CD14-positive monocyte (primary cell): ENCODE data around the gene PSTPIP2. TPM values are rescaled to one million over a fixed set of nuclear protein-coding genes. Genes with fewer than 3 reads are reported as not detected.

Source experiments
- DNase-seq, 3 donors: peaks; one replicate each; pipeline ENCODE4 v3.0.0-alpha.2; 2011 to 2022
- H2AFZ ChIP-seq: 2 replicates; pipeline ENCODE4 v1.6.0; 2012; ENCODE audit warnings: mild to moderate bottlenecking, low read depth, low read length, inconsistent platforms; ENCODE audit not compliant: insufficient read depth, poor library complexity, severe bottlenecking
- H3K27ac ChIP-seq, 2 donors: 1 replicate in 1 of 2; 2 replicates in 1 of 2; pipeline ENCODE4 v1.5.1; 2012 to 2013; ENCODE audit warnings: low read length in 2 of 2, control low read depth in 1 of 2, inconsistent platforms in 1 of 2, low read depth in 1 of 2, mild to moderate bottlenecking in 1 of 2
- H3K27me3 ChIP-seq, 2 donors: one replicate each; pipeline versions ENCODE4 v1.6.0 to v1.6.1; 2011 to 2013; ENCODE audit warnings: low read length in 2 of 2; ENCODE audit not compliant: control insufficient read depth in 2 of 2, insufficient read depth in 2 of 2
- H3K36me3 ChIP-seq, 2 donors: replicated peaks in 1 of 2; 1 replicate in 1 of 2; 2 replicates in 1 of 2; pipeline versions ENCODE4 v1.5.1 to v1.6.1; 2012 to 2013; ENCODE audit warnings: low read length in 2 of 2, control low read depth in 1 of 2, inconsistent platforms in 1 of 2, mild to moderate bottlenecking in 1 of 2; ENCODE audit not compliant: insufficient read depth in 2 of 2, control insufficient read depth in 1 of 2
- H3K4me1 ChIP-seq, 2 donors: 1 replicate in 1 of 2; 2 replicates in 1 of 2; pipeline versions ENCODE4 v1.5.1 to v1.6.1; 2012 to 2013; ENCODE audit warnings: low read length in 2 of 2, control low read depth in 1 of 2, inconsistent platforms in 1 of 2, mild to moderate bottlenecking in 1 of 2, moderate library complexity in 1 of 2; ENCODE audit not compliant: insufficient read depth in 2 of 2, control insufficient read depth in 1 of 2
- H3K4me2 ChIP-seq: replicated peaks from 2 replicates; pipeline ENCODE3; 2012; ENCODE audit warnings: low read length, moderate library complexity, mild to moderate bottlenecking; ENCODE audit not compliant: poor library complexity, severe bottlenecking; ENCODE audit errors: extremely low read depth
- H3K4me3 ChIP-seq, 3 experiments: fragments of 200-600 bp in 1 of 3; sonication (generic) in 1 of 3; replicated peaks in 1 of 3; 1 replicate in 2 of 3; 2 replicates in 1 of 3; pipeline ENCODE4 v1.5.1; 2011 to 2013; ENCODE audit warnings: low read length in 3 of 3, mild to moderate bottlenecking in 3 of 3, control low read depth in 2 of 3, low read depth in 2 of 3, inconsistent platforms in 1 of 3, moderate library complexity in 1 of 3
- H3K79me2 ChIP-seq: 2 replicates; pipeline ENCODE4 v1.6.0; 2012; ENCODE audit warnings: mild to moderate bottlenecking, control low read depth, inconsistent platforms, low read length, moderate library complexity; ENCODE audit not compliant: insufficient read depth
- H3K9ac ChIP-seq: 2 replicates; pipeline ENCODE4 v1.6.0; 2017; ENCODE audit warnings: low read length, mild to moderate bottlenecking; ENCODE audit not compliant: insufficient read depth, poor library complexity, severe bottlenecking
- H3K9me3 ChIP-seq, 2 donors: replicated peaks in 1 of 2; 1 replicate in 1 of 2; 2 replicates in 1 of 2; pipeline versions ENCODE4 v1.5.1 to v1.6.1; 2012 to 2013; ENCODE audit warnings: low read length in 2 of 2, control low read depth in 1 of 2; ENCODE audit not compliant: control insufficient read depth in 1 of 2, insufficient read depth in 1 of 2
- H4K20me1 ChIP-seq: 2 replicates; pipeline ENCODE4 v1.6.0; 2012; ENCODE audit warnings: mild to moderate bottlenecking, low read length, control low read depth, moderate library complexity; ENCODE audit not compliant: insufficient read depth
- H3K27ac Mint-ChIP-seq, 7 donors: one replicate each; pipeline ENCODE4 v1.8.0; 2020; ENCODE audit warnings: mild to moderate bottlenecking in 7 of 7, mixed read lengths in 7 of 7, moderate library complexity in 6 of 7, inconsistent platforms in 2 of 7
- H3K27me3 Mint-ChIP-seq, 3 donors: one replicate each; pipeline ENCODE4 v1.8.0; 2021 to 2022; ENCODE audit warnings: low read depth in 3 of 3, mild to moderate bottlenecking in 3 of 3, mixed read lengths in 3 of 3, moderate library complexity in 3 of 3, inconsistent platforms in 1 of 3
- H3K36me3 Mint-ChIP-seq, 2 donors: one replicate each; pipeline ENCODE4 v1.8.0; 2020; ENCODE audit warnings: mixed read lengths in 2 of 2, inconsistent platforms in 1 of 2, mild to moderate bottlenecking in 1 of 2
- H3K4me1 Mint-ChIP-seq: one replicate; pipeline ENCODE4 v1.8.0; 2020; ENCODE audit warnings: mild to moderate bottlenecking, mixed read lengths
- H3K4me3 Mint-ChIP-seq, 2 donors: one replicate each; pipeline ENCODE4 v1.8.0; 2020; ENCODE audit warnings: mild to moderate bottlenecking in 2 of 2, mixed read lengths in 2 of 2, moderate library complexity in 1 of 2
- H3K9me3 Mint-ChIP-seq, 7 donors: one replicate each; pipeline ENCODE4 v1.8.0; 2020 to 2022; ENCODE audit warnings: mixed read lengths in 7 of 7, mild to moderate bottlenecking in 6 of 7, moderate library complexity in 6 of 7, inconsistent platforms in 2 of 7
- CTCF ChIP-seq: fragments of 200-600 bp; IDR thresholded peaks from one replicate; pipeline ENCODE4 v1.8.0; 2022; ENCODE audit warnings: antibody characterized with exemption, mild to moderate bottlenecking
- WGBS: methylation state at CpG from one replicate; pipeline ENCODE4 v1.1.5; 2013; ENCODE audit warnings: missing lambda C conversion rate; ENCODE audit not compliant: insufficient coverage; 5-methylcytosine and 5-hydroxymethylcytosine counted together
- intact Hi-C, 2 donors: fragments of 100-400 bp; cut with micrococcal nuclease; formaldehyde crosslinking; loops; one replicate each; pipeline versions ENCODE4 v1.15.0 to v1.15.1; 2023
- polyA plus RNA-seq, 3 donors: library from polyadenylated mRNA; depleted of rRNA in 1 of 3; unstranded in 2 of 3; stranded (reverse) in 1 of 3; fragments of 300-500 nt in 2 of 3; fragments of >200 nt in 1 of 3; fragmentation: Illumina TruSeq in 2 of 3; gene quantifications; 1 replicate in 2 of 3; 2 replicates in 1 of 3; pipeline ENCODE4 v1.2.3, GENCODE V29; 2012 to 2021

The PSTPIP2 gene
- polyA plus RNA-seq, 3 donors, result 35.0 to 64.1 (median 42.3) TPM

GRCh38 chr18:46042571-46043123 lies 29.4 kb downstream of the PSTPIP2 start:
- H3K27me3 ChIP-seq, result no peaks in the 10 kb centered on the region
- H3K4me1 ChIP-seq, result peaks cover 22 to 28% of the 10 kb centered on the region in 2 donors
- no peak overlapping the region for H3K4me2 ChIP-seq
- H3K36me3 ChIP-seq, result peaks cover 23 to 40% of the 10 kb centered on the region in 2 donors
- intact Hi-C loops, result no loop called here
- peaks cover 40% of the 10 kb centered on the region for H3K4me1 Mint-ChIP-seq
- 42% methylated on average over 2 of the region's 3 CpGs for WGBS
- H3K27ac ChIP-seq, result peak overlapping the region in 1 of 2 donors; percentile 25
- H3K4me3 Mint-ChIP-seq, result no peak overlapping the region
- H3K9me3 ChIP-seq, result no peaks in the 10 kb centered on the region
- peaks cover 55% of the 10 kb centered on the region for H3K79me2 ChIP-seq
- H3K9me3 Mint-ChIP-seq, result peaks cover 0 to 3% (median 0%) of the 10 kb centered on the region in 7 donors
- no peak overlapping the region for H3K4me3 ChIP-seq
- peaks cover 76% of the 10 kb centered on the region for H4K20me1 ChIP-seq
- peak in 1 of 3 donors; percentile 57 for DNase-seq
- H3K9ac ChIP-seq, result peak overlapping the region; percentile 19
- peak overlapping the region in 3 of 7 donors; percentile 1 to 47 (median 42) for H3K27ac Mint-ChIP-seq
- peaks cover 47 to 53% of the 10 kb centered on the region in 2 donors for H3K36me3 Mint-ChIP-seq
- no peak for TF ChIP-seq CTCF
- no peak overlapping the region for H2AFZ ChIP-seq
- peaks cover 0 to 5% (median 0%) of the 10 kb centered on the region in 3 donors for H3K27me3 Mint-ChIP-seq

- no peak overlapping the region for H2AFZ ChIP-seq
Measured at GRCh38 chr18:46040747-46041104, 31.3 kb downstream of the PSTPIP2 start.

More at GRCh38 chr18:46040747-46041104, 31.3 kb downstream of the PSTPIP2 start:
- no peak overlapping the region for H3K4me3 Mint-ChIP-seq
- DNase-seq, result peak; percentile 37 to 79 (median 38)
- H3K27me3 Mint-ChIP-seq, result peaks cover 0 to 5% (median 0%) of the 10 kb centered on the region in 3 donors
- peaks cover 49 to 54% of the 10 kb centered on the region in 2 donors for H3K36me3 Mint-ChIP-seq
- H3K4me2 ChIP-seq, result no peak overlapping the region
- H3K9ac ChIP-seq, result no peak overlapping the region
- no peaks in the 10 kb centered on the region for H3K9me3 ChIP-seq
- H3K27me3 ChIP-seq, result no peaks in the 10 kb centered on the region
- 32% methylated on average over 4 of the region's 5 CpGs for WGBS
- peaks cover 41% of the 10 kb centered on the region for H3K4me1 Mint-ChIP-seq
- H4K20me1 ChIP-seq, result peaks cover 67% of the 10 kb centered on the region
- H3K27ac ChIP-seq, result peak overlapping the region in 1 of 2 donors; percentile 18
- no peak overlapping the region for H3K4me3 ChIP-seq
- intact Hi-C loops, result no loop called here
- peaks cover 22 to 28% of the 10 kb centered on the region in 2 donors for H3K4me1 ChIP-seq
- H3K27ac Mint-ChIP-seq, result peak overlapping the region in 3 of 7 donors; percentile 13 to 63 (median 48)
- H3K9me3 Mint-ChIP-seq, result peaks cover 0 to 3% (median 0%) of the 10 kb centered on the region in 7 donors
- TF ChIP-seq CTCF, result no peak
- H3K79me2 ChIP-seq, result peaks cover 40% of the 10 kb centered on the region
- H3K36me3 ChIP-seq, result peaks cover 27 to 43% of the 10 kb centered on the region in 2 donors
